HEK293 (cell line): ENCODE results near the gene ECM2.
A peak's percentile ranks its signal among the peaks of the same experiment; 100 is the strongest.

Experiments used
- CTCF ChIA-PET: fragments of 350-600 bp; formaldehyde crosslinking; extraction: SDS; loops from one replicate; lab custom pipeline; 2021; ENCODE audit warnings: antibody characterized with exemption; lab: Yijun Ruan, JAX
- POLR2A ChIA-PET: fragments of 300-600 bp; formaldehyde crosslinking; extraction: SDS; loops from one replicate; lab custom pipeline; 2020; ENCODE audit warnings: antibody characterized with exemption, inconsistent platforms; lab: Yijun Ruan, JAX
- H3K27ac ChIP-seq: fragments of 200-500 bp; sonication (Bioruptor generic); 2 replicates; pipeline ENCODE4 v1.5.1; 2014; ENCODE audit warnings: low read depth, low read length, control low read depth, inconsistent platforms; ENCODE audit errors: extremely low read depth
- H3K36me3 ChIP-seq, 2 experiments: fragments of 200-500 bp in 1 of 2; sonication (Bioruptor generic) in 1 of 2; 1 replicate in 1 of 2; 2 replicates in 1 of 2; pipeline ENCODE4 v1.5.1; 2014 to 2017; ENCODE audit warnings: inconsistent platforms in 2 of 2, low read length in 2 of 2; ENCODE audit not compliant: control insufficient read depth in 2 of 2, insufficient read depth in 1 of 2
- H3K4me1 ChIP-seq: fragments of 200-500 bp; sonication (Bioruptor generic); 2 replicates; pipeline ENCODE4 v1.5.1; 2014; ENCODE audit warnings: mild to moderate bottlenecking, low read length, inconsistent platforms; ENCODE audit not compliant: control insufficient read depth, insufficient read depth
- H3K4me3 ChIP-seq: 2 replicates; pipeline ENCODE4 v1.5.1; 2011; ENCODE audit warnings: low read depth, mild to moderate bottlenecking, control low read depth, low read length, moderate library complexity
- H3K9me3 ChIP-seq: fragments of 200-500 bp; sonication (Bioruptor generic); 2 replicates; pipeline ENCODE4 v1.5.1; 2014; ENCODE audit warnings: low read depth, low read length, inconsistent platforms; ENCODE audit not compliant: control insufficient read depth, insufficient read depth
- KLF1 ChIP-seq: fragments of 450-650 bp; formaldehyde crosslinking; IDR thresholded peaks from 2 replicates; pipeline ENCODE4 v1.5.1; 2016; ENCODE audit warnings: missing biosample characterization, missing genetic modification characterization
- KLF10 ChIP-seq: fragments of 450-650 bp; IDR thresholded peaks from 2 replicates; pipeline ENCODE4 v1.5.1; 2018; ENCODE audit warnings: missing biosample characterization, mild to moderate bottlenecking, missing genetic modification characterization
- OSR2 ChIP-seq: fragments of 450-650 bp; formaldehyde crosslinking; IDR thresholded peaks from 2 replicates; pipeline ENCODE4 v1.5.1; 2016; ENCODE audit warnings: missing biosample characterization, missing genetic modification characterization
- PBX3 ChIP-seq: sonication (generic); formaldehyde crosslinking; IDR thresholded peaks from 2 replicates; pipeline ENCODE4 v1.8.1; 2022; ENCODE audit warnings: mild to moderate bottlenecking, moderate library complexity, missing genetic modification reagents
- YY1 ChIP-seq: fragments of 450-650 bp; formaldehyde crosslinking; IDR thresholded peaks from 2 replicates; pipeline ENCODE4 v1.5.1; 2018; ENCODE audit warnings: missing biosample characterization, missing genetic modification characterization
- ZBTB26 ChIP-seq: fragments of 450-650 bp; formaldehyde crosslinking; optimal IDR thresholded peaks from 2 replicates; pipeline ENCODE3; 2016; ENCODE audit warnings: missing biosample characterization, mild to moderate bottlenecking, missing genetic modification characterization
- ZFP37 ChIP-seq: fragments of 450-650 bp; formaldehyde crosslinking; IDR thresholded peaks from 2 replicates; pipeline ENCODE4 v1.5.1; 2016; ENCODE audit warnings: missing biosample characterization, missing genetic modification characterization
- ZNF121 ChIP-seq: fragments of 450-650 bp; formaldehyde crosslinking; IDR thresholded peaks from 2 replicates; pipeline ENCODE4 v1.5.1; 2016; ENCODE audit warnings: missing biosample characterization, missing genetic modification characterization
- ZNF37A ChIP-seq: fragments of 450-650 bp; IDR thresholded peaks from 2 replicates; pipeline ENCODE4 v1.5.1; 2018; ENCODE audit warnings: missing biosample characterization, missing genetic modification characterization
- ZNF416 ChIP-seq: fragments of 450-650 bp; formaldehyde crosslinking; IDR thresholded peaks from 2 replicates; pipeline ENCODE4 v1.5.1; 2016; ENCODE audit warnings: missing biosample characterization, missing genetic modification characterization
- ZNF473 ChIP-seq: fragments of 450-650 bp; formaldehyde crosslinking; IDR thresholded peaks from 2 replicates; pipeline ENCODE4 v1.5.1; 2017; ENCODE audit warnings: missing biosample characterization, missing genetic modification characterization
- ZNF514 ChIP-seq: fragments of 450-650 bp; formaldehyde crosslinking; IDR thresholded peaks from 2 replicates; pipeline ENCODE4 v1.5.1; 2016; ENCODE audit warnings: missing biosample characterization, missing genetic modification characterization
- ZNF555 ChIP-seq: fragments of 450-650 bp; formaldehyde crosslinking; conservative IDR thresholded peaks from 2 replicates; pipeline ENCODE4 v1.5.1; 2017; ENCODE audit warnings: missing biosample characterization, mild to moderate bottlenecking, missing genetic modification characterization, inconsistent platforms
- ZNF585B ChIP-seq: fragments of 450-650 bp; formaldehyde crosslinking; IDR thresholded peaks from 2 replicates; pipeline ENCODE4 v1.5.1; 2016; ENCODE audit warnings: missing biosample characterization, missing genetic modification characterization
- ZNF677 ChIP-seq: fragments of 450-650 bp; IDR thresholded peaks from 2 replicates; pipeline ENCODE4 v1.5.0; 2018; ENCODE audit warnings: missing biosample characterization, mild to moderate bottlenecking, missing genetic modification characterization, moderate library complexity
- ZSCAN5A ChIP-seq: fragments of 450-650 bp; formaldehyde crosslinking; IDR thresholded peaks from 2 replicates; pipeline ENCODE4 v1.5.1; 2016; ENCODE audit warnings: missing biosample characterization, missing genetic modification characterization
- TF ChIP-seq, protein P1 (sequence below): fragments of 450-650 bp; formaldehyde crosslinking; IDR thresholded peaks from 2 replicates; pipeline ENCODE4 v1.5.1; 2016; ENCODE audit warnings: missing biosample characterization, missing genetic modification characterization
- TF ChIP-seq, protein P2 (sequence below): fragments of 450-650 bp; formaldehyde crosslinking; IDR thresholded peaks from 2 replicates; pipeline ENCODE4 v1.5.1; 2016; ENCODE audit warnings: missing biosample characterization, missing genetic modification characterization

ECM2 gene

GRCh38 chr9:92543972-92544371 is 8.2 kb upstream of the ECM2 start:
- H3K27ac ChIP-seq: no peak overlapping the region
- no peak overlapping the region for H3K4me3 ChIP-seq
- POLR2A ChIA-PET: no interaction called here
- no peaks in the 10 kb centered on the region for H3K9me3 ChIP-seq
- no peaks in the 10 kb centered on the region for H3K4me1 ChIP-seq
- TF ChIP-seq KLF1 (tag by site-specific recombination) (0 out of 2 replicates have a peak, but pooled peaks have one; percentile 24), ZNF555 (tag by site-specific recombination) (no peak)
- CTCF ChIA-PET: interaction anchor here (0.6 kb wide), 1 partner anchor 28 kb away, joined by 3 read pairs; no protein-coding TSS in a partner anchor
- no peaks in the 10 kb centered on the region for H3K36me3 ChIP-seq

DNA sequence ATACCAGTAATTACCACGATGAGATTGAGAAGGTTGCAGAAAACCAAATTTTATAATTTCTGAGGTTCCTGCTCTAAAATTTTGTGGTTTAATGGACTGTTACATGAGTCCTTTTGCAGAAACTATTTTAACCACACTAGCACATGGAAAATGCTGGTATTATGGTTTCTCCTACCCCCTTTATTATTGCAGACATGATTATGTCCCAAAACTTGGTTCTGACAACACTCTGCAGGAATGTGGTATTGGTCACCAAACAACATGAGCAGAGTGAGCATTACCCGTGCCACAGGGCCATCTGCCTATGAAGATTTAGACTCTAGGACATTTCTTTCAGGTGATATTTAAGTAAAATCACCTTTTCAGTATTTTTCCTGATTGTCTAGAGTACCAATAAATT is 2.8 kb upstream of the ECM2 start:
- H3K9me3 ChIP-seq: no peaks in the 10 kb centered on the region
- POLR2A ChIA-PET: no interaction called here
- no peaks in the 10 kb centered on the region for H3K36me3 ChIP-seq
- no peaks in the 10 kb centered on the region for H3K4me1 ChIP-seq
- no peak overlapping the region for H3K27ac ChIP-seq
- CTCF ChIA-PET: interaction anchor here (0.8 kb wide), 1 partner anchor 99 kb away, joined by 3 read pairs; no protein-coding TSS in a partner anchor
- no peak overlapping the region for H3K4me3 ChIP-seq
- TF ChIP-seq OSR2 (tag by site-specific recombination): no peak
- TF ChIP-seq, protein P1, sequence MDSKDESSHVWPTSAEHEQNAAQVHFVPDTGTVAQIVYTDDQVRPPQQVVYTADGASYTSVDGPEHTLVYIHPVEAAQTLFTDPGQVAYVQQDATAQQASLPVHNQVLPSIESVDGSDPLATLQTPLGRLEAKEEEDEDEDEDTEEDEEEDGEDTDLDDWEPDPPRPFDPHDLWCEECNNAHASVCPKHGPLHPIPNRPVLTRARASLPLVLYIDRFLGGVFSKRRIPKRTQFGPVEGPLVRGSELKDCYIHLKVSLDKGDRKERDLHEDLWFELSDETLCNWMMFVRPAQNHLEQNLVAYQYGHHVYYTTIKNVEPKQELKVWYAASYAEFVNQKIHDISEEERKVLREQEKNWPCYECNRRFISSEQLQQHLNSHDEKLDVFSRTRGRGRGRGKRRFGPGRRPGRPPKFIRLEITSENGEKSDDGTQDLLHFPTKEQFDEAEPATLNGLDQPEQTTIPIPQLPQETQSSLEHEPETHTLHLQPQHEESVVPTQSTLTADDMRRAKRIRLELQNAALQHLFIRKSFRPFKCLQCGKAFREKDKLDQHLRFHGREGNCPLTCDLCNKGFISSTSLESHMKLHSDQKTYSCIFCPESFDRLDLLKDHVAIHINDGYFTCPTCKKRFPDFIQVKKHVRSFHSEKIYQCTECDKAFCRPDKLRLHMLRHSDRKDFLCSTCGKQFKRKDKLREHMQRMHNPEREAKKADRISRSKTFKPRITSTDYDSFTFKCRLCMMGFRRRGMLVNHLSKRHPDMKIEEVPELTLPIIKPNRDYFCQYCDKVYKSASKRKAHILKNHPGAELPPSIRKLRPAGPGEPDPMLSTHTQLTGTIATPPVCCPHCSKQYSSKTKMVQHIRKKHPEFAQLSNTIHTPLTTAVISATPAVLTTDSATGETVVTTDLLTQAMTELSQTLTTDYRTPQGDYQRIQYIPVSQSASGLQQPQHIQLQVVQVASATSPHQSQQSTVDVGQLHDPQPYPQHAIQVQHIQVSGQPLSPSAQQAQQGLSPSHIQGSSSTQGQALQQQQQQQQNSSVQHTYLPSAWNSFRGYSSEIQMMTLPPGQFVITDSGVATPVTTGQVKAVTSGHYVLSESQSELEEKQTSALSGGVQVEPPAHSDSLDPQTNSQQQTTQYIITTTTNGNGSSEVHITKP (tag by site-specific recombination): 0 out of 2 replicates have a peak, but pooled peaks have one; percentile 17

GRCh38 chr9:92534674-92535073 is 1.1 kb downstream of the ECM2 start:
- TF ChIP-seq ZNF121 (tag by site-specific recombination) (no peak), ZBTB26 (tag by site-specific recombination) (no peak), ZNF585B (tag by site-specific recombination) (no peak)
- no peaks in the 10 kb centered on the region for H3K36me3 ChIP-seq
- no peaks in the 10 kb centered on the region for H3K9me3 ChIP-seq
- no peaks in the 10 kb centered on the region for H3K4me1 ChIP-seq
- H3K4me3 ChIP-seq: no peak overlapping the region
- CTCF ChIA-PET: interaction anchor here (1.3 kb wide), 1 partner anchor 16 kb away, joined by 5 read pairs; no protein-coding TSS in a partner anchor
- POLR2A ChIA-PET: no interaction called here
- H3K27ac ChIP-seq: no peak overlapping the region

DNA sequence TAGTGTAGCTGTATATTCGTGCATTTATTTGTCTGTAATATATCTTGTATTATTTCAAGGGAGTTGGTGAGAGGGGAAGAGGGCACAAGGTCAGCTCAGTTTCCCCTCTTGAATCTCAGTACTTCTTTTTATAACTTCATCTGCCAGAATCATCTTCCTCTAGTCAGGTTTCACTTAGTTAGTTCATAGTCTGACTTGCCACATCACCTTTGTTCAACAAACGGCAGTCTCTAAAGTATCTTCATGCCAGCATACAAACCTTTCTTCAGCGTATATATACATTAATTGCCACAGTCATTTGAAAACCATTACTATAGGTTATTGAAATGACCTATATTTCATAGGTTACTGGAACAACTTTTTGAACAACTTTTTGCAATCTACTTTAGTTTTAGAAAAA is 1.6 kb downstream of the ECM2 start:
- no peaks in the 10 kb centered on the region for H3K9me3 ChIP-seq
- H3K36me3 ChIP-seq: no peaks in the 10 kb centered on the region
- no peak overlapping the region for H3K4me3 ChIP-seq
- ChIA-PET POLR2A (no interaction called here), CTCF (interaction anchor here (1.3 kb wide), 1 partner anchor 16 kb away, joined by 5 read pairs; no protein-coding TSS in a partner anchor)
- no peaks in the 10 kb centered on the region for H3K4me1 ChIP-seq
- H3K27ac ChIP-seq: no peak overlapping the region
- TF ChIP-seq YY1 (tag by site-specific recombination) (no peak), KLF10 (no peak), ZSCAN5A (no peak), ZFP37 (no peak), ZNF416 (no peak), PBX3 (CRISPR knock-in tag) (no peak), ZNF37A (tag by site-specific recombination) (no peak), ZNF473 (tag by site-specific recombination) (no peak), ZNF677 (tag by site-specific recombination) (no peak), ZNF514 (tag by site-specific recombination) (no peak)
- TF ChIP-seq, protein P2, sequence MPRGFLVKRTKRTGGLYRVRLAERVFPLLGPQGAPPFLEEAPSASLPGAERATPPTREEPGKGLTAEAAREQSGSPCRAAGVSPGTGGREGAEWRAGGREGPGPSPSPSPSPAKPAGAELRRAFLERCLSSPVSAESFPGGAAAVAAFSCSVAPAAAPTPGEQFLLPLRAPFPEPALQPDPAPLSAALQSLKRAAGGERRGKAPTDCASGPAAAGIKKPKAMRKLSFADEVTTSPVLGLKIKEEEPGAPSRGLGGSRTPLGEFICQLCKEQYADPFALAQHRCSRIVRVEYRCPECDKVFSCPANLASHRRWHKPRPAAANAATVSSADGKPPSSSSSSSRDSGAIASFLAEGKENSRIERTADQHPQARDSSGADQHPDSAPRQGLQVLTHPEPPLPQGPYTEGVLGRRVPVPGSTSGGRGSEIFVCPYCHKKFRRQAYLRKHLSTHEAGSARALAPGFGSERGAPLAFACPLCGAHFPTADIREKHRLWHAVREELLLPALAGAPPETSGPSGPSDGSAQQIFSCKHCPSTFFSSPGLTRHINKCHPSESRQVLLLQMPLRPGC: no peak
